Loucy (cell line): ENCODE data around the gene CHD6.

ENCODE experiments used
- CTCF ChIP-seq: fragments of 200-600 bp; sonication (generic); conservative IDR thresholded peaks from 2 replicates; pipeline ENCODE4 v1.5.1; 2014; ENCODE audit warnings: mild to moderate bottlenecking, antibody characterized with exemption, low read length
- EZH2phosphoT487 ChIP-seq: fragments of 200-600 bp; IDR thresholded peaks from 2 replicates; pipeline ENCODE4 v1.6.1; 2018; ENCODE audit warnings: antibody characterized with exemption, mild to moderate bottlenecking, moderate library complexity, borderline replicate concordance

- no peak for TF ChIP-seq CTCF
- TF ChIP-seq EZH2phosphoT487, result no peak
Measured at GRCh38 chr20:41424011-41424410, 194.2 kb downstream of the CHD6 start.
